ENCODE measurements around the gene GRIK1.

GRIK1 gene

GRCh38 chr21:29715089-29715488, 224.7 kb downstream of the GRIK1 start:
- ChIA-PET CTCF (no interaction called here), POLR2A (ENCODE audit: low non-redundant PET) (no interaction called here)
- no peak for TF ChIP-seq CTCF (conservative IDR thresholded peaks at IDR 0.05; ENCODE audit: low read depth)
- no peak for DNase-seq (ENCODE audit: low spot score)
- H3K27ac ChIP-seq: no peak overlapping the region

- no peak for DNase-seq (ENCODE audit: low spot score)
- ChIA-PET CTCF (no interaction called here), POLR2A (ENCODE audit: low non-redundant PET) (no interaction called here)
- no peak for TF ChIP-seq CTCF (conservative IDR thresholded peaks at IDR 0.05; ENCODE audit: low read depth)
- no peak overlapping the region for H3K27ac ChIP-seq
Measured at GRCh38 chr21:29712818-29713217, 227.0 kb downstream of the GRIK1 start.

GRCh38 chr21:29711236-29711635, 228.6 kb downstream of the GRIK1 start:
- ChIA-PET CTCF (no interaction called here), POLR2A (ENCODE audit: low non-redundant PET) (no interaction called here)
- TF ChIP-seq CTCF (conservative IDR thresholded peaks at IDR 0.05; ENCODE audit: low read depth): no peak
- no peak for DNase-seq (ENCODE audit: low spot score)
- no peak overlapping the region for H3K27ac ChIP-seq

GRCh38 chr21:29710498-29710897, 229.3 kb downstream of the GRIK1 start:
- H3K27ac ChIP-seq: no peak overlapping the region
- no peak for DNase-seq (ENCODE audit: low spot score)
- POLR2A ChIA-PET (ENCODE audit: low non-redundant PET): no interaction called here
- no peak for TF ChIP-seq CTCF (conservative IDR thresholded peaks at IDR 0.05; ENCODE audit: low read depth)
- CTCF ChIA-PET: interaction anchor here (0.6 kb wide), 1 partner anchor 20 kb away, joined by 3 read pairs; no protein-coding TSS in a partner anchor

- CTCF ChIA-PET: no interaction called here
- DNase-seq (ENCODE audit: low spot score): no peak
- POLR2A ChIA-PET (ENCODE audit: low non-redundant PET): no interaction called here
- TF ChIP-seq CTCF (conservative IDR thresholded peaks at IDR 0.05; ENCODE audit: low read depth): no peak
- no peak overlapping the region for H3K27ac ChIP-seq
Measured at GRCh38 chr21:29708401-29708800, 231.4 kb downstream of the GRIK1 start.

- no peak for TF ChIP-seq CTCF (conservative IDR thresholded peaks at IDR 0.05; ENCODE audit: low read depth)
- POLR2A ChIA-PET (ENCODE audit: low non-redundant PET): no interaction called here
- H3K27ac ChIP-seq: no peak overlapping the region
- no peak for DNase-seq (ENCODE audit: low spot score)
- CTCF ChIA-PET: no interaction called here
Measured at GRCh38 chr21:29704719-29705118, 235.1 kb downstream of the GRIK1 start.

- no peak for DNase-seq (ENCODE audit: low spot score)
- TF ChIP-seq CTCF (conservative IDR thresholded peaks at IDR 0.05; ENCODE audit: low read depth): no peak
- ChIA-PET CTCF (no interaction called here), POLR2A (ENCODE audit: low non-redundant PET) (no interaction called here)
- H3K27ac ChIP-seq: no peak overlapping the region
Measured at GRCh38 chr21:29701676-29702075, 238.1 kb downstream of the GRIK1 start.

All from RWPE1 (cell line).